Breast epithelium (tissue), 4 donors: ENCODE results near the gene CLNK. TPM values are rescaled to one million over a fixed set of nuclear protein-coding genes. Genes with fewer than 3 reads are reported as not detected.

Experiments used
- DNase-seq, 2 donors: peaks; one replicate each; pipeline ENCODE4 v3.0.0-alpha.2; 2019; ENCODE audit warnings: low spot score in 2 of 2
- H3K27ac ChIP-seq, 2 donors: fragments of 200-600 bp; sonication (generic) in 1 of 2; one replicate each; pipeline ENCODE4 v1.5.1; 2016 to 2019; ENCODE audit warnings: mild to moderate bottlenecking in 1 of 2
- H3K27me3 ChIP-seq, 2 donors: fragments of 200-600 bp; sonication (generic) in 1 of 2; one replicate each; pipeline versions ENCODE4 v1.5.1 to v1.6.0; 2017 to 2019; ENCODE audit warnings: control low read depth in 1 of 2, mild to moderate bottlenecking in 1 of 2
- H3K36me3 ChIP-seq: fragments of 200-600 bp; one replicate; pipeline ENCODE4 v1.5.1; 2019
- H3K4me1 ChIP-seq, 2 donors: fragments of 200-600 bp; sonication (generic); one replicate each; pipeline ENCODE4 v1.5.1; 2016 to 2019; ENCODE audit warnings: control low read depth in 1 of 2
- H3K4me3 ChIP-seq, 3 donors: fragments of 200-600 bp; sonication (generic); 1 replicate in 2 of 3; 2 replicates in 1 of 3; pipeline ENCODE4 v1.5.1; 2016 to 2019; ENCODE audit warnings: mild to moderate bottlenecking in 3 of 3, moderate library complexity in 2 of 3
- H3K9me3 ChIP-seq, 2 donors: fragments of 200-600 bp; sonication (generic) in 1 of 2; one replicate each; pipeline ENCODE4 v1.5.1; 2016 to 2019; ENCODE audit warnings: control low read depth in 1 of 2
- POLR2A ChIP-seq: fragments of 450-650 bp; IDR thresholded peaks from one replicate; pipeline ENCODE4 v1.6.1; 2016; ENCODE audit warnings: antibody characterized with exemption, mild to moderate bottlenecking, moderate library complexity
- POLR2AphosphoS5 ChIP-seq, 3 donors: sonication (generic); formaldehyde crosslinking; IDR thresholded peaks; one replicate each; pipeline ENCODE4 v1.6.1; 2017; ENCODE audit warnings: antibody characterized with exemption in 3 of 3
- intact Hi-C: fragments of 100-400 bp; cut with DNase I; formaldehyde crosslinking; loops from one replicate; pipeline ENCODE4 v1.15.1; 2023; ENCODE audit warnings: low total_unique reads
- total RNA-seq, 3 donors: library from RNA; depleted of rRNA; stranded (reverse); fragments of >200 nt; gene quantifications; one replicate each; pipeline ENCODE4 v1.1.0, GENCODE V29; 2016
- TF ChIP-seq, protein P1 (sequence below), 3 donors: fragments of 450-650 bp; IDR thresholded peaks; one replicate each; pipeline ENCODE4 v1.5.1; 2016 to 2017; ENCODE audit warnings: antibody characterized with exemption in 3 of 3, mild to moderate bottlenecking in 3 of 3, moderate library complexity in 3 of 3

The CLNK gene
- total RNA-seq, 3 donors from 2014 or later: under 0.01 TPM; not detected in 2

GRCh38 chr4:10691651-10692050 lies 7.1 kb upstream of the CLNK start:
- Histone ChIP-seq H3K27me3 (no peaks in the 10 kb centered on the region), H3K4me1 (no peaks in the 10 kb centered on the region), H3K27ac (no peak overlapping the region), H3K4me3 (no peak overlapping the region), H3K36me3 (no peaks in the 10 kb centered on the region), H3K9me3 (no peaks in the 10 kb centered on the region)
- intact Hi-C loops: no loop called here
- TF ChIP-seq, protein P1, sequence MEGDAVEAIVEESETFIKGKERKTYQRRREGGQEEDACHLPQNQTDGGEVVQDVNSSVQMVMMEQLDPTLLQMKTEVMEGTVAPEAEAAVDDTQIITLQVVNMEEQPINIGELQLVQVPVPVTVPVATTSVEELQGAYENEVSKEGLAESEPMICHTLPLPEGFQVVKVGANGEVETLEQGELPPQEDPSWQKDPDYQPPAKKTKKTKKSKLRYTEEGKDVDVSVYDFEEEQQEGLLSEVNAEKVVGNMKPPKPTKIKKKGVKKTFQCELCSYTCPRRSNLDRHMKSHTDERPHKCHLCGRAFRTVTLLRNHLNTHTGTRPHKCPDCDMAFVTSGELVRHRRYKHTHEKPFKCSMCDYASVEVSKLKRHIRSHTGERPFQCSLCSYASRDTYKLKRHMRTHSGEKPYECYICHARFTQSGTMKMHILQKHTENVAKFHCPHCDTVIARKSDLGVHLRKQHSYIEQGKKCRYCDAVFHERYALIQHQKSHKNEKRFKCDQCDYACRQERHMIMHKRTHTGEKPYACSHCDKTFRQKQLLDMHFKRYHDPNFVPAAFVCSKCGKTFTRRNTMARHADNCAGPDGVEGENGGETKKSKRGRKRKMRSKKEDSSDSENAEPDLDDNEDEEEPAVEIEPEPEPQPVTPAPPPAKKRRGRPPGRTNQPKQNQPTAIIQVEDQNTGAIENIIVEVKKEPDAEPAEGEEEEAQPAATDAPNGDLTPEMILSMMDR (IDR thresholded peaks at IDR 0.05): no peak
- TF ChIP-seq POLR2AphosphoS5 (IDR thresholded peaks at IDR 0.05) (no peak), POLR2A (no peak)
- DNase-seq: no peak

GRCh38 chr4:10690185-10690907 lies 5.8 kb upstream of the CLNK start:
- H3K9me3 ChIP-seq: no peaks in the 10 kb centered on the region
- no peak overlapping the region for H3K4me3 ChIP-seq
- intact Hi-C loops: no loop called here
- no peak overlapping the region for H3K27ac ChIP-seq
- DNase-seq: no peak
- H3K36me3 ChIP-seq: no peaks in the 10 kb centered on the region
- H3K27me3 ChIP-seq: no peaks in the 10 kb centered on the region
- TF ChIP-seq POLR2AphosphoS5 (IDR thresholded peaks at IDR 0.05): no peak
- no peak for TF ChIP-seq POLR2A
- TF ChIP-seq, protein P1 (IDR thresholded peaks at IDR 0.05): no peak
- no peaks in the 10 kb centered on the region for H3K4me1 ChIP-seq

DNA sequence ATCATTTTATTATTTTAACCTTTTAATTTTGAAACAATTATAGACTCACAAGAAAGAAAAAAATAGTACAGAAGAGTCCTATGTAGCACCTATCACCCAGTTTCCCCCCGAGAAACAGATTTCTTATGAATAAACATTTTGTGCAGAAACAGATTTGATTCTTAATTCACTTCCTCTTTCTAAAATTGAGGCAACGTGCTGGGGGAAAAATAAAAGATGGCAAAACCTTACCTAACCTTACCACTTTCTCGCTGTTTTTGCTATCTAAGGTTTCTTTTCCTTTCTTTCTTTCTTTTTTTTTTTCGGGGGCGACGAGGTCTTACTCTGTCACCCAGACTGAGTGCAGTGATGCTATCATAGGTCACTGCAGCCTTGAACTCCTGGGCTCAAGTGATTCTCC lies 4.3 kb upstream of the CLNK start:
- no peak for DNase-seq
- intact Hi-C loops: no loop called here
- TF ChIP-seq POLR2AphosphoS5 (IDR thresholded peaks at IDR 0.05): no peak
- no peak for TF ChIP-seq POLR2A
- TF ChIP-seq, protein P1 (IDR thresholded peaks at IDR 0.05): no peak
- Histone ChIP-seq H3K4me3 (no peak overlapping the region), H3K4me1 (no peaks in the 10 kb centered on the region), H3K9me3 (no peaks in the 10 kb centered on the region), H3K27ac (no peak overlapping the region), H3K27me3 (no peaks in the 10 kb centered on the region), H3K36me3 (no peaks in the 10 kb centered on the region)

DNA sequence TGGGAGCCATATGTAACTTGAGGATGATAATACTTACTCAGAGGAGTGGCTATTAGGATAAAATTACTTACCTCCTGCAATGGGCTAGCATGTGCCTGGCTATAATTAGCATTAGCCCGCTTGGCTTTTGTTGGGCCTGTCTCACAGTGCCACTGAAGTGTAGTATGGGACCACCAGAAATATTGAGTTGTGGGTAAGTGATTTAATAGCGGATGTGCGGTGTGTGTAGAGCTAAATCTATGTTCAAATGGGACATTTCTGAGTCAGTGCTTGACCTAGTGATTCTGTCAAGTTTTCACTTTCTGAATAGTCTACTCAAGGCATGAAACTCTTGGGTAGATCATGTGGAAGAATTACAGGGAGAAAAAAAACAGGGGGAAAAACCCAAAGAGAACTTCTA lies 3.5 kb upstream of the CLNK start:
- DNase-seq: no peak
- H3K4me1 ChIP-seq: no peaks in the 10 kb centered on the region
- H3K27me3 ChIP-seq: no peaks in the 10 kb centered on the region
- no peaks in the 10 kb centered on the region for H3K9me3 ChIP-seq
- H3K36me3 ChIP-seq: no peaks in the 10 kb centered on the region
- TF ChIP-seq POLR2A: no peak
- TF ChIP-seq, protein P1 (IDR thresholded peaks at IDR 0.05): no peak
- no peak for TF ChIP-seq POLR2AphosphoS5 (IDR thresholded peaks at IDR 0.05)
- no peak overlapping the region for H3K4me3 ChIP-seq
- no peak overlapping the region for H3K27ac ChIP-seq
- intact Hi-C loops: no loop called here

GRCh38 chr4:10687526-10687925 lies 3.0 kb upstream of the CLNK start:
- Histone ChIP-seq H3K27ac (no peak overlapping the region), H3K4me1 (no peaks in the 10 kb centered on the region), H3K9me3 (no peaks in the 10 kb centered on the region), H3K4me3 (no peak overlapping the region), H3K27me3 (no peaks in the 10 kb centered on the region), H3K36me3 (no peaks in the 10 kb centered on the region)
- DNase-seq: no peak
- intact Hi-C loops: no loop called here
- TF ChIP-seq, protein P1 (IDR thresholded peaks at IDR 0.05): no peak
- TF ChIP-seq POLR2AphosphoS5 (IDR thresholded peaks at IDR 0.05) (no peak), POLR2A (no peak)
